HCT116 (cell line): Measurements from ENCODE around the gene MRPS5. TPM values are rescaled to one million over a fixed set of nuclear protein-coding genes. Genes with fewer than 3 reads are reported as not detected.

ENCODE experiments used
- ATAC-seq: fragments of 200-7000 bp; cut with Tn5 transposase; 2 replicates; pipeline ENCODE4 v1.9.1; 2020; ENCODE audit warnings: mild to moderate bottlenecking, moderate library complexity
- BruUV-seq: library from RNA; stranded (reverse); fragments of 400-500 nt; replicated peaks from 2 replicates; lab custom pipeline; 2021; lab: Mats Ljungman, UMichigan
- CTCF ChIA-PET: fragments of 300-600 bp; sonication (Branson Sonifier 250); formaldehyde crosslinking; loops from one replicate; lab custom pipeline; 2021; ENCODE audit warnings: antibody characterized with exemption; lab: Charles Lee
- POLR2A ChIA-PET: fragments of 300-600, 350-600 bp; sonication (Branson Sonifier 250); formaldehyde crosslinking; loops from one replicate; lab custom pipeline; 2021; ENCODE audit warnings: antibody characterized with exemption; lab: Charles Lee
- RAD21 ChIA-PET, 2 experiments: fragments of 300-600 bp; sonication (Branson Sonifier 250); formaldehyde crosslinking; loops; one replicate each; lab custom pipeline; 2023; ENCODE audit warnings: low total read pairs in 2 of 2; ENCODE audit not compliant: uncharacterized antibody in 2 of 2, unreplicated experiment in 2 of 2, low non-redundant PET in 1 of 2; lab: Charles Lee
- DNase-seq: peaks from one replicate; pipeline ENCODE4 v3.0.0-alpha.2; 2010; ENCODE audit warnings: low read depth, low spot score
- H2AFZ ChIP-seq: fragments of 200-600 bp; shearing (Covaris generic), sonication (generic); 2 replicates; pipeline ENCODE4 v1.6.1; 2017; ENCODE audit warnings: low read depth, mixed run types, mixed read lengths, antibody characterized with exemption, low read length; ENCODE audit not compliant: poor library complexity, severe bottlenecking
- H3K27ac ChIP-seq: 2 replicates; pipeline ENCODE4 v1.5.1; 2012; ENCODE audit warnings: low read depth, low read length
- H3K27me3 ChIP-seq: fragments of 200-600 bp; sonication (generic); 2 replicates; pipeline ENCODE4 v1.6.1; 2016; ENCODE audit warnings: mixed run types, low read length, mixed read lengths; ENCODE audit not compliant: insufficient read depth
- H3K36me3 ChIP-seq, 2 experiments: fragments of 200-500 bp in 1 of 2; fragments of 200-600 bp in 1 of 2; sonication (Bioruptor generic) in 1 of 2; sonication (generic) in 1 of 2; 2 replicates each; pipeline versions ENCODE4 v1.5.1 to v1.6.1; 2014 to 2016; ENCODE audit warnings: low read length in 2 of 2, inconsistent platforms in 1 of 2, mixed read lengths in 1 of 2, mixed run types in 1 of 2; ENCODE audit not compliant: insufficient read depth in 2 of 2, control insufficient read depth in 1 of 2
- H3K4me1 ChIP-seq, 2 experiments: fragments of 200-600 bp in 1 of 2; sonication (generic) in 1 of 2; 2 replicates each; pipeline versions ENCODE4 v1.5.1 to v1.6.1; 2012 to 2017; ENCODE audit warnings: low read length in 2 of 2, inconsistent platforms in 1 of 2, mild to moderate bottlenecking in 1 of 2, mixed read lengths in 1 of 2, mixed run types in 1 of 2, moderate library complexity in 1 of 2; ENCODE audit not compliant: insufficient read depth in 2 of 2, control insufficient read depth in 1 of 2
- H3K4me2 ChIP-seq: fragments of 200-600 bp; sonication (generic); 2 replicates; pipeline ENCODE4 v1.6.1; 2017; ENCODE audit warnings: mixed run types, low read length, mixed read lengths
- H3K4me3 ChIP-seq, 2 experiments: fragments of 200-600 bp in 1 of 2; sonication (generic) in 1 of 2; replicated peaks in 1 of 2; 2 replicates each; pipeline ENCODE4 v1.5.1; 2011 to 2016; ENCODE audit warnings: low read length in 2 of 2, control low read depth in 1 of 2, low read depth in 1 of 2, mild to moderate bottlenecking in 1 of 2, mixed read lengths in 1 of 2, mixed run types in 1 of 2
- H3K79me2 ChIP-seq: fragments of 200-600 bp; sonication (generic); 2 replicates; pipeline ENCODE4 v1.6.1; 2017; ENCODE audit warnings: mild to moderate bottlenecking, mixed run types, low read length, moderate library complexity, mixed read lengths; ENCODE audit not compliant: insufficient read depth
- H3K9ac ChIP-seq: fragments of 200-600 bp; sonication (generic); 2 replicates; pipeline ENCODE4 v1.6.1; 2016; ENCODE audit warnings: low read length, mixed read lengths
- H3K9me2 ChIP-seq: fragments of 200-600 bp; sonication (generic), shearing (Covaris generic); 2 replicates; pipeline ENCODE4 v1.6.1; 2017; ENCODE audit warnings: mixed run types, mild to moderate bottlenecking, moderate library complexity; ENCODE audit not compliant: insufficient read depth
- H3K9me3 ChIP-seq, 2 experiments: fragments of 200-500 bp in 1 of 2; fragments of 200-600 bp in 1 of 2; sonication (Bioruptor generic) in 1 of 2; sonication (generic) in 1 of 2; 2 replicates each; pipeline ENCODE4 v1.6.1; 2014 to 2017; ENCODE audit warnings: low read length in 2 of 2, mixed read lengths in 2 of 2, inconsistent platforms in 1 of 2, low read depth in 1 of 2, mild to moderate bottlenecking in 1 of 2, mixed run types in 1 of 2, moderate library complexity in 1 of 2; ENCODE audit not compliant: control insufficient read depth in 1 of 2, insufficient read depth in 1 of 2
- H4K20me1 ChIP-seq: fragments of 200-600 bp; sonication (generic), shearing (Covaris generic); 2 replicates; pipeline ENCODE4 v1.6.1; 2017; ENCODE audit warnings: mixed run types, mild to moderate bottlenecking, moderate library complexity; ENCODE audit not compliant: insufficient read depth
- EGR1 ChIP-seq: IDR thresholded peaks from 2 replicates; pipeline ENCODE4 v1.6.1; 2012; ENCODE audit warnings: low read depth
- ELF1 ChIP-seq: IDR thresholded peaks from 2 replicates; pipeline ENCODE4 v1.6.1; 2012; ENCODE audit warnings: low read depth, borderline replicate concordance
- EZH2phosphoT487 ChIP-seq: fragments of 200-600 bp; IDR thresholded peaks from 2 replicates; pipeline ENCODE4 v1.6.1; 2018; ENCODE audit warnings: antibody characterized with exemption, borderline replicate concordance
- JUND ChIP-seq: IDR thresholded peaks from 2 replicates; pipeline ENCODE4 v1.6.1; 2012
- POLR2AphosphoS5 ChIP-seq: IDR thresholded peaks from 2 replicates; pipeline ENCODE4 v1.6.1; 2011; ENCODE audit warnings: mild to moderate bottlenecking, low read depth, low read length, moderate library complexity
- RAD21 ChIP-seq: IDR thresholded peaks from 2 replicates; pipeline ENCODE4 v1.6.1; 2012; ENCODE audit warnings: low read depth, mild to moderate bottlenecking
- SP1 ChIP-seq: IDR thresholded peaks from 2 replicates; pipeline ENCODE4 v1.6.1; 2012; ENCODE audit warnings: low read depth
- SRF ChIP-seq: IDR thresholded peaks from 2 replicates; pipeline ENCODE4 v1.6.1; 2012; ENCODE audit warnings: low read depth
- TCF7L2 ChIP-seq: IDR thresholded peaks from 2 replicates; pipeline ENCODE4 v1.7.0; 2011; ENCODE audit warnings: borderline replicate concordance, inconsistent platforms; ENCODE audit not compliant: insufficient read depth, insufficient read length; ENCODE audit errors: extremely low read depth
- ZFX ChIP-seq: fragments of 450-650 bp; IDR thresholded peaks from 2 replicates; pipeline ENCODE4 v1.6.1; 2017
- ZNF274 ChIP-seq: fragments of 200-500 bp; sonication (Bioruptor generic); IDR thresholded peaks from 2 replicates; pipeline ENCODE4 v1.6.1; 2014; ENCODE audit warnings: mild to moderate bottlenecking, low read depth, low read length, inconsistent platforms
- intact Hi-C: fragments of 100-400 bp; cut with micrococcal nuclease; formaldehyde crosslinking; loops from 2 replicates; pipeline ENCODE4 v1.10.0; 2022
- total RNA-seq: library from RNA; stranded (reverse); gene quantifications from one replicate; pipeline ENCODE4 v1.2.1, GENCODE V29; 2021; ENCODE audit not compliant: unreplicated experiment
- TF ChIP-seq, protein P1 (sequence below): IDR thresholded peaks from 2 replicates; pipeline ENCODE4 v1.6.1; 2012
- TF ChIP-seq, protein P2 (sequence below): IDR thresholded peaks from 2 replicates; pipeline ENCODE4 v1.6.1; 2012
- TF ChIP-seq, protein P3 (sequence below): IDR thresholded peaks from 2 replicates; pipeline ENCODE4 v1.6.1; 2012; ENCODE audit warnings: low read depth

Gene MRPS5
- total RNA-seq, 1 experiment from 2014 or later, result 70.6 TPM

DNA sequence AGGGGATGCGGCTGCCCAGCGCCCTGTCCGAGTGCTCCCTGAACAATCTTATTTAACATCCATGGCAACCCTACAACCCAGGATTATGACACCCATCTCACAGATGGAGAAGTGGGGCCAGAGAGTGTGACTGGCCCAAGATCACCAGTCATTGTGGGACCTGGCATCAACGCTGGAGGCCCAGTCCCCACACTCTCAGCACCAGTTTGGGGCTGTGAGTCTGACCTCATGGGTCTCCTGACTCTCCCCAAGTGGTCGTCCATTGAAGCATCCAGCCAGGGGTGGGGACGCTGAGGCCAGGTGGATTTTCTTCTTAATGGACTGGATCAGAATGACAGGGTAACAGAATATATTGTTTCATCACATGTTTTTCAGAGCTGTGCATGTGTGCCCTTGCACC, 71.6 kb downstream of the MRPS5 start:
- ChIA-PET POLR2A (no interaction called here), RAD21 (no interaction called here), CTCF (interaction anchor here (1.0 kb wide), 1 partner anchor 27 kb away, joined by 3 read pairs; no protein-coding TSS in a partner anchor)
- no peaks in the 10 kb centered on the region for H3K36me3 ChIP-seq
- H3K4me3 ChIP-seq, result no peak overlapping the region
- H3K9me3 ChIP-seq, result no peaks in the 10 kb centered on the region
- peaks cover 10% of the 10 kb centered on the region; the same call in 1 of the 2 replicates for H3K27me3 ChIP-seq
- H3K4me2 ChIP-seq, result no peak overlapping the region
- BruUV-seq, result no TSS peak
- H3K9ac ChIP-seq, result no peak overlapping the region
- H3K79me2 ChIP-seq, result no peaks in the 10 kb centered on the region
- H3K9me2 ChIP-seq, result no peaks in the 10 kb centered on the region
- no peak for ATAC-seq
- no peak for DNase-seq
- no peak overlapping the region for H3K27ac ChIP-seq
- TF ChIP-seq SP1 (no peak), EZH2phosphoT487 (no peak), RAD21 (no peak), ZNF274 (no peak), POLR2AphosphoS5 (no peak), ZFX (no peak), TCF7L2 (no peak), EGR1 (no peak)
- TF ChIP-seq, protein P1, sequence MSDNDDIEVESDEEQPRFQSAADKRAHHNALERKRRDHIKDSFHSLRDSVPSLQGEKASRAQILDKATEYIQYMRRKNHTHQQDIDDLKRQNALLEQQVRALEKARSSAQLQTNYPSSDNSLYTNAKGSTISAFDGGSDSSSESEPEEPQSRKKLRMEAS, result no peak
- H2AFZ ChIP-seq, result no peak overlapping the region
- H4K20me1 ChIP-seq, result no peaks in the 10 kb centered on the region
- intact Hi-C loops, result no loop called here
- H3K4me1 ChIP-seq, result peaks cover 0 to 3% of the 10 kb centered on the region in 2 experiments; a peak in 1 of 4 replicates

DNA sequence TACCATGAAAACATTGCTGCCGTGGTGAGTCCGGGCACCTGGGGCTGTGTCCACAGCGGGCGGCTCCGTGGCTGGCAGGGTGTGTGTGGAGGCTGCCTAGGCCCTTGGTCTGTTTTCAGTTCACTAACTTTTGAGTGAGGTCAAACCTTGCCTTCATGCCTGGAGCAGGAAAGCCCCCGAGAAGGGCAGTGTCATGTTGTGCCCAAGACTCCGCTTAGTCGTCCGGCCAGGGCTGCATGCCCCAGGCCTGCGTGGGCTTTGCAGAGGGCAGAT, 72.0 kb downstream of the MRPS5 start:
- Histone ChIP-seq H3K27me3 (peaks cover 8% of the 10 kb centered on the region; the same call in 1 of the 2 replicates), H3K4me1 (peaks cover 0 to 3% of the 10 kb centered on the region in 2 experiments; a peak in 1 of 4 replicates), H3K36me3 (no peaks in the 10 kb centered on the region), H3K9me2 (no peaks in the 10 kb centered on the region), H3K4me2 (no peak overlapping the region), H3K9ac (no peak overlapping the region), H3K27ac (no peak overlapping the region), H3K79me2 (no peaks in the 10 kb centered on the region), H2AFZ (no peak overlapping the region), H3K4me3 (no peak overlapping the region), H4K20me1 (no peaks in the 10 kb centered on the region), H3K9me3 (no peaks in the 10 kb centered on the region)
- intact Hi-C loops, result no loop called here
- TF ChIP-seq SP1 (no peak), JUND (no peak), ZFX (no peak), TCF7L2 (no peak), ELF1 (no peak), POLR2AphosphoS5 (no peak), SRF (no peak), ZNF274 (no peak)
- TF ChIP-seq, protein P2, sequence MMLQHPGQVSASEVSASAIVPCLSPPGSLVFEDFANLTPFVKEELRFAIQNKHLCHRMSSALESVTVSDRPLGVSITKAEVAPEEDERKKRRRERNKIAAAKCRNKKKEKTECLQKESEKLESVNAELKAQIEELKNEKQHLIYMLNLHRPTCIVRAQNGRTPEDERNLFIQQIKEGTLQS, result no peak
- TF ChIP-seq, protein P3, sequence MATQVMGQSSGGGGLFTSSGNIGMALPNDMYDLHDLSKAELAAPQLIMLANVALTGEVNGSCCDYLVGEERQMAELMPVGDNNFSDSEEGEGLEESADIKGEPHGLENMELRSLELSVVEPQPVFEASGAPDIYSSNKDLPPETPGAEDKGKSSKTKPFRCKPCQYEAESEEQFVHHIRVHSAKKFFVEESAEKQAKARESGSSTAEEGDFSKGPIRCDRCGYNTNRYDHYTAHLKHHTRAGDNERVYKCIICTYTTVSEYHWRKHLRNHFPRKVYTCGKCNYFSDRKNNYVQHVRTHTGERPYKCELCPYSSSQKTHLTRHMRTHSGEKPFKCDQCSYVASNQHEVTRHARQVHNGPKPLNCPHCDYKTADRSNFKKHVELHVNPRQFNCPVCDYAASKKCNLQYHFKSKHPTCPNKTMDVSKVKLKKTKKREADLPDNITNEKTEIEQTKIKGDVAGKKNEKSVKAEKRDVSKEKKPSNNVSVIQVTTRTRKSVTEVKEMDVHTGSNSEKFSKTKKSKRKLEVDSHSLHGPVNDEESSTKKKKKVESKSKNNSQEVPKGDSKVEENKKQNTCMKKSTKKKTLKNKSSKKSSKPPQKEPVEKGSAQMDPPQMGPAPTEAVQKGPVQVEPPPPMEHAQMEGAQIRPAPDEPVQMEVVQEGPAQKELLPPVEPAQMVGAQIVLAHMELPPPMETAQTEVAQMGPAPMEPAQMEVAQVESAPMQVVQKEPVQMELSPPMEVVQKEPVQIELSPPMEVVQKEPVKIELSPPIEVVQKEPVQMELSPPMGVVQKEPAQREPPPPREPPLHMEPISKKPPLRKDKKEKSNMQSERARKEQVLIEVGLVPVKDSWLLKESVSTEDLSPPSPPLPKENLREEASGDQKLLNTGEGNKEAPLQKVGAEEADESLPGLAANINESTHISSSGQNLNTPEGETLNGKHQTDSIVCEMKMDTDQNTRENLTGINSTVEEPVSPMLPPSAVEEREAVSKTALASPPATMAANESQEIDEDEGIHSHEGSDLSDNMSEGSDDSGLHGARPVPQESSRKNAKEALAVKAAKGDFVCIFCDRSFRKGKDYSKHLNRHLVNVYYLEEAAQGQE, result no peak
- RAD21 ChIA-PET, result no interaction called here
- no peak for DNase-seq
- POLR2A ChIA-PET, result no interaction called here
- no peak for ATAC-seq
- CTCF ChIA-PET, result interaction anchor here (1.0 kb wide), 1 partner anchor 27 kb away, joined by 3 read pairs; no protein-coding TSS in a partner anchor
- no TSS peak for BruUV-seq
